Transverse colon (tissue), 4 donors: ENCODE measurements around the gene ST6GAL1. TPM values are rescaled to one million over a fixed set of nuclear protein-coding genes. Genes with fewer than 3 reads are reported as not detected.

Experiments
- DNase-seq: peaks from one replicate; pipeline ENCODE4 v3.0.0-alpha.2; 2019
- H3K27ac ChIP-seq, 4 donors: fragments of 200-600 bp; sonication (generic); 2 replicates each; pipeline ENCODE4 v1.5.1; 2016 to 2018; ENCODE audit warnings: inconsistent platforms in 4 of 4
- H3K27me3 ChIP-seq: fragments of 200-600 bp; sonication (generic); 2 replicates; pipeline ENCODE4 v1.5.1; 2017; ENCODE audit warnings: inconsistent platforms
- H3K36me3 ChIP-seq, 4 donors: fragments of 200-600 bp; sonication (generic); 2 replicates each; pipeline ENCODE4 v1.5.1; 2017 to 2019; ENCODE audit warnings: inconsistent platforms in 4 of 4
- H3K4me1 ChIP-seq, 4 donors: fragments of 200-600 bp; sonication (generic); 2 replicates each; pipeline ENCODE4 v1.5.1; 2017 to 2020; ENCODE audit warnings: inconsistent platforms in 4 of 4
- H3K4me3 ChIP-seq, 4 donors: fragments of 200-600 bp; sonication (generic); 1 replicate in 1 of 4; 2 replicates in 3 of 4; pipeline versions ENCODE4 v1.5.1 to v1.6.1; 2017 to 2019; ENCODE audit warnings: inconsistent platforms in 4 of 4
- H3K9me3 ChIP-seq, 2 donors: fragments of 200-600 bp; sonication (generic); 2 replicates each; pipeline ENCODE4 v1.5.1; 2017 to 2019; ENCODE audit warnings: inconsistent platforms in 2 of 2
- CTCF ChIP-seq, 5 experiments: fragments of 200-600 bp in 3 of 5; fragments of 450-650 bp in 2 of 5; sonication (generic) in 3 of 5; IDR thresholded peaks; 1 replicate in 2 of 5; 2 replicates in 3 of 5; pipeline ENCODE4 v1.5.1; 2016 to 2017; ENCODE audit warnings: antibody characterized with exemption in 5 of 5, inconsistent platforms in 3 of 5, mild to moderate bottlenecking in 2 of 5, moderate library complexity in 1 of 5
- EP300 ChIP-seq: sonication (generic); formaldehyde crosslinking; IDR thresholded peaks from one replicate; pipeline ENCODE4 v1.6.1; 2017; ENCODE audit warnings: antibody characterized with exemption, low read depth
- POLR2A ChIP-seq: fragments of 450-650 bp; IDR thresholded peaks from one replicate; pipeline ENCODE4 v1.6.1; 2016; ENCODE audit warnings: antibody characterized with exemption, mild to moderate bottlenecking, moderate library complexity
- POLR2AphosphoS5 ChIP-seq, 3 donors: sonication (generic); formaldehyde crosslinking; IDR thresholded peaks; one replicate each; pipeline ENCODE4 v1.6.1; 2016; ENCODE audit warnings: antibody characterized with exemption in 3 of 3
- WGBS, 2 donors: methylation state at CpG; one replicate each; pipeline ENCODE4 v1.1.5; 2018; ENCODE audit warnings: low coverage in 1 of 2; 5-methylcytosine and 5-hydroxymethylcytosine counted together
- in situ Hi-C, 4 donors: fragments of 200-750 bp; cut with MboI; loops; one replicate each; pipeline versions ENCODE4 v1.15.0 to v1.15.1; 2017; ENCODE audit warnings: low sequenced_read_pairs in 3 of 4, low pct_ligation_motif_present in 1 of 4, low pct_unique_long_range_greater_than_20kb in 1 of 4
- intact Hi-C: fragments of 100-400 bp; cut with DNase I; formaldehyde crosslinking; loops from one replicate; pipeline ENCODE4 v1.15.1; 2023; ENCODE audit warnings: low total_unique reads
- total RNA-seq, 4 donors: library from RNA; depleted of rRNA; stranded (reverse); fragments of >200 nt; gene quantifications; one replicate each; pipeline ENCODE4 v1.1.0, GENCODE V29; 2016

ST6GAL1 gene
- total RNA-seq, 4 donors from 2014 or later, result 22.4 to 50.5 (median 31.2) TPM

GRCh38 chr3:187013159-187013716, 82.9 kb downstream of the ST6GAL1 start:
- no peaks in the 10 kb centered on the region for H3K36me3 ChIP-seq
- 67 to 77% methylated on average over 4 of the region's 4 CpGs for WGBS, 2 donors
- TF ChIP-seq CTCF (IDR thresholded peaks at IDR 0.05) (no peak), EP300 (no peak), POLR2A (no peak), POLR2AphosphoS5 (IDR thresholded peaks at IDR 0.05) (no peak)
- intact Hi-C loops (no loop called here), in situ Hi-C loops (no loop called here)
- DNase-seq, result no peak
- H3K9me3 ChIP-seq, result no peaks in the 10 kb centered on the region
- H3K4me3 ChIP-seq, result no peak overlapping the region
- H3K27ac ChIP-seq, result peak overlapping the region in 3 of 4 donors; percentile 36 to 62 (median 57)
- no peaks in the 10 kb centered on the region for H3K4me1 ChIP-seq
- H3K27me3 ChIP-seq, result no peaks in the 10 kb centered on the region

GRCh38 chr3:187014417-187014864, 84.1 kb downstream of the ST6GAL1 start:
- Histone ChIP-seq H3K4me3 (no peak overlapping the region), H3K9me3 (no peaks in the 10 kb centered on the region), H3K4me1 (no peaks in the 10 kb centered on the region), H3K36me3 (no peaks in the 10 kb centered on the region), H3K27me3 (no peaks in the 10 kb centered on the region), H3K27ac (no peak overlapping the region)
- in situ Hi-C loops (no loop called here), intact Hi-C loops (no loop called here)
- TF ChIP-seq CTCF (IDR thresholded peaks at IDR 0.05) (no peak), POLR2A (no peak), EP300 (no peak), POLR2AphosphoS5 (IDR thresholded peaks at IDR 0.05) (no peak)
- WGBS, 2 donors, result 11 to 40% methylated on average over 1 to 2 of the region's 2 CpGs
- no peak for DNase-seq

- Histone ChIP-seq H3K27ac (no peak overlapping the region), H3K27me3 (no peaks in the 10 kb centered on the region), H3K4me3 (no peak overlapping the region), H3K4me1 (no peaks in the 10 kb centered on the region), H3K9me3 (no peaks in the 10 kb centered on the region), H3K36me3 (no peaks in the 10 kb centered on the region)
- TF ChIP-seq CTCF (IDR thresholded peaks at IDR 0.05), result no peak
- TF ChIP-seq POLR2AphosphoS5 (IDR thresholded peaks at IDR 0.05), result no peak
- DNase-seq, result peak; percentile 75
- WGBS, 2 donors, result 78 to 82% methylated on average over 13 to 14 of the region's 14 CpGs
- intact Hi-C loops (no loop called here), in situ Hi-C loops (no loop called here)
Measured at GRCh38 chr3:187015903-187016638, 85.7 kb downstream of the ST6GAL1 start.

- no peak for DNase-seq
- intact Hi-C loops (no loop called here), in situ Hi-C loops (no loop called here)
- Histone ChIP-seq H3K27me3 (no peaks in the 10 kb centered on the region), H3K9me3 (no peaks in the 10 kb centered on the region), H3K4me1 (no peaks in the 10 kb centered on the region), H3K27ac (no peak overlapping the region), H3K36me3 (no peaks in the 10 kb centered on the region), H3K4me3 (no peak overlapping the region)
- TF ChIP-seq CTCF (IDR thresholded peaks at IDR 0.05) (no peak), POLR2AphosphoS5 (IDR thresholded peaks at IDR 0.05) (no peak), POLR2A (no peak), EP300 (no peak)
- 63 to 75% methylated on average over 2 to 4 of the region's 4 CpGs for WGBS, 2 donors
Measured at GRCh38 chr3:187016639-187017345, 86.5 kb downstream of the ST6GAL1 start.
